ENCODE data around the gene METTL25.

METTL25 gene

GRCh38 chr12:82408844-82409243 is 50.5 kb downstream of the METTL25 start:
- Histone ChIP-seq H3K9me3 (ENCODE audit: control insufficient read depth, low read depth, low read length) (no peaks in the 10 kb centered on the region), H3K9ac (ENCODE audit: low read length) (no peak overlapping the region), H3K4me3 (ENCODE audit: low read length) (no peak overlapping the region), H3K36me3 (ENCODE audit: control insufficient read depth, low read depth, low read length) (no peaks in the 10 kb centered on the region), H3K27me3 (ENCODE audit: control insufficient read depth, insufficient read depth, low read length) (no peaks in the 10 kb centered on the region), H3K4me1 (ENCODE audit: control insufficient read depth, low read depth, low read length) (no peaks in the 10 kb centered on the region), H3K27ac (ENCODE audit: low read length) (no peak overlapping the region)

- no peak overlapping the region for H3K4me3 ChIP-seq (ENCODE audit: low read length)
- no peaks in the 10 kb centered on the region for H3K9me3 ChIP-seq (ENCODE audit: control insufficient read depth, low read depth, low read length)
- no peak overlapping the region for H3K9ac ChIP-seq (ENCODE audit: low read length)
- H3K27me3 ChIP-seq (ENCODE audit: control insufficient read depth, insufficient read depth, low read length) = no peaks in the 10 kb centered on the region
- H3K27ac ChIP-seq (ENCODE audit: low read length) = no peak overlapping the region
- no peaks in the 10 kb centered on the region for H3K36me3 ChIP-seq (ENCODE audit: control insufficient read depth, low read depth, low read length)
- H3K4me1 ChIP-seq (ENCODE audit: control insufficient read depth, low read depth, low read length) = no peaks in the 10 kb centered on the region
Measured at GRCh38 chr12:82411546-82412230, 53.4 kb downstream of the METTL25 start.

GRCh38 chr12:82412246-82412645 is 53.9 kb downstream of the METTL25 start:
- H3K9me3 ChIP-seq (ENCODE audit: control insufficient read depth, low read depth, low read length) = no peaks in the 10 kb centered on the region

GRCh38 chr12:82414044-82414443 is 55.7 kb downstream of the METTL25 start:
- H3K9me3 ChIP-seq (ENCODE audit: control insufficient read depth, low read depth, low read length) = no peaks in the 10 kb centered on the region
- no peak overlapping the region for H3K27ac ChIP-seq (ENCODE audit: low read length)
- H3K9ac ChIP-seq (ENCODE audit: low read length) = no peak overlapping the region
- no peak overlapping the region for H3K4me3 ChIP-seq (ENCODE audit: low read length)
- H3K36me3 ChIP-seq (ENCODE audit: control insufficient read depth, low read depth, low read length) = no peaks in the 10 kb centered on the region
- H3K4me1 ChIP-seq (ENCODE audit: control insufficient read depth, low read depth, low read length) = no peaks in the 10 kb centered on the region
- no peaks in the 10 kb centered on the region for H3K27me3 ChIP-seq (ENCODE audit: control insufficient read depth, insufficient read depth, low read length)

More at GRCh38 chr12:82412246-82412645, 53.9 kb downstream of the METTL25 start:
- H3K4me3 ChIP-seq (ENCODE audit: low read length) = no peak overlapping the region
- no peak overlapping the region for H3K9ac ChIP-seq (ENCODE audit: low read length)
- H3K36me3 ChIP-seq (ENCODE audit: control insufficient read depth, low read depth, low read length) = no peaks in the 10 kb centered on the region
- no peaks in the 10 kb centered on the region for H3K27me3 ChIP-seq (ENCODE audit: control insufficient read depth, insufficient read depth, low read length)
- no peak overlapping the region for H3K27ac ChIP-seq (ENCODE audit: low read length)
- no peaks in the 10 kb centered on the region for H3K4me1 ChIP-seq (ENCODE audit: control insufficient read depth, low read depth, low read length)

- Histone ChIP-seq H3K4me3 (ENCODE audit: low read length) (no peak overlapping the region), H3K27me3 (ENCODE audit: control insufficient read depth, insufficient read depth, low read length) (no peaks in the 10 kb centered on the region), H3K9ac (ENCODE audit: low read length) (no peak overlapping the region), H3K9me3 (ENCODE audit: control insufficient read depth, low read depth, low read length) (no peaks in the 10 kb centered on the region), H3K4me1 (ENCODE audit: control insufficient read depth, low read depth, low read length) (no peaks in the 10 kb centered on the region), H3K27ac (ENCODE audit: low read length) (no peak overlapping the region), H3K36me3 (ENCODE audit: control insufficient read depth, low read depth, low read length) (no peaks in the 10 kb centered on the region)
Measured at GRCh38 chr12:82414926-82415325, 56.6 kb downstream of the METTL25 start.

- Histone ChIP-seq H3K27ac (ENCODE audit: low read length) (no peak overlapping the region), H3K9ac (ENCODE audit: low read length) (no peak overlapping the region), H3K4me1 (ENCODE audit: control insufficient read depth, low read depth, low read length) (no peaks in the 10 kb centered on the region), H3K36me3 (ENCODE audit: control insufficient read depth, low read depth, low read length) (no peaks in the 10 kb centered on the region), H3K9me3 (ENCODE audit: control insufficient read depth, low read depth, low read length) (peaks cover 2% of the 10 kb centered on the region), H3K27me3 (ENCODE audit: control insufficient read depth, insufficient read depth, low read length) (no peaks in the 10 kb centered on the region), H3K4me3 (ENCODE audit: low read length) (no peak overlapping the region)
Measured at GRCh38 chr12:82415402-82415801, 57.1 kb downstream of the METTL25 start.

GRCh38 chr12:82425241-82425640 is 66.9 kb downstream of the METTL25 start:
- Histone ChIP-seq H3K4me3 (ENCODE audit: low read length) (no peak overlapping the region), H3K36me3 (ENCODE audit: control insufficient read depth, low read depth, low read length) (no peaks in the 10 kb centered on the region), H3K9ac (ENCODE audit: low read length) (no peak overlapping the region), H3K27me3 (ENCODE audit: control insufficient read depth, insufficient read depth, low read length) (no peaks in the 10 kb centered on the region), H3K4me1 (ENCODE audit: control insufficient read depth, low read depth, low read length) (no peaks in the 10 kb centered on the region), H3K9me3 (ENCODE audit: control insufficient read depth, low read depth, low read length) (peaks cover under 1% of the 10 kb centered on the region), H3K27ac (ENCODE audit: low read length) (no peak overlapping the region)

GRCh38 chr12:82426081-82426480 is 67.8 kb downstream of the METTL25 start:
- H3K4me3 ChIP-seq (ENCODE audit: low read length) = no peak overlapping the region
- no peak overlapping the region for H3K27ac ChIP-seq (ENCODE audit: low read length)
- no peaks in the 10 kb centered on the region for H3K9me3 ChIP-seq (ENCODE audit: control insufficient read depth, low read depth, low read length)
- H3K4me1 ChIP-seq (ENCODE audit: control insufficient read depth, low read depth, low read length) = no peaks in the 10 kb centered on the region
- no peaks in the 10 kb centered on the region for H3K27me3 ChIP-seq (ENCODE audit: control insufficient read depth, insufficient read depth, low read length)
- H3K9ac ChIP-seq (ENCODE audit: low read length) = no peak overlapping the region
- no peaks in the 10 kb centered on the region for H3K36me3 ChIP-seq (ENCODE audit: control insufficient read depth, low read depth, low read length)

GRCh38 chr12:82426586-82426985 is 68.3 kb downstream of the METTL25 start:
- Histone ChIP-seq H3K27ac (ENCODE audit: low read length) (no peak overlapping the region), H3K9me3 (ENCODE audit: control insufficient read depth, low read depth, low read length) (no peaks in the 10 kb centered on the region), H3K9ac (ENCODE audit: low read length) (no peak overlapping the region), H3K4me1 (ENCODE audit: control insufficient read depth, low read depth, low read length) (no peaks in the 10 kb centered on the region), H3K4me3 (ENCODE audit: low read length) (no peak overlapping the region), H3K36me3 (ENCODE audit: control insufficient read depth, low read depth, low read length) (no peaks in the 10 kb centered on the region), H3K27me3 (ENCODE audit: control insufficient read depth, insufficient read depth, low read length) (no peaks in the 10 kb centered on the region)

- no peaks in the 10 kb centered on the region for H3K4me1 ChIP-seq (ENCODE audit: control insufficient read depth, low read depth, low read length)
- H3K9me3 ChIP-seq (ENCODE audit: control insufficient read depth, low read depth, low read length) = no peaks in the 10 kb centered on the region
Measured at GRCh38 chr12:82430541-82431145, 72.3 kb downstream of the METTL25 start.

GRCh38 chr12:82434392-82434911 is 76.1 kb downstream of the METTL25 start:
- Histone ChIP-seq H3K36me3 (ENCODE audit: control insufficient read depth, low read depth, low read length) (no peaks in the 10 kb centered on the region), H3K9ac (ENCODE audit: low read length) (no peak overlapping the region), H3K9me3 (ENCODE audit: control insufficient read depth, low read depth, low read length) (no peaks in the 10 kb centered on the region)

More at GRCh38 chr12:82430541-82431145, 72.3 kb downstream of the METTL25 start:
- no peak overlapping the region for H3K27ac ChIP-seq (ENCODE audit: low read length)
- no peak overlapping the region for H3K4me3 ChIP-seq (ENCODE audit: low read length)
- no peak overlapping the region for H3K9ac ChIP-seq (ENCODE audit: low read length)
- H3K36me3 ChIP-seq (ENCODE audit: control insufficient read depth, low read depth, low read length) = no peaks in the 10 kb centered on the region
- no peaks in the 10 kb centered on the region for H3K27me3 ChIP-seq (ENCODE audit: control insufficient read depth, insufficient read depth, low read length)

GRCh38 chr12:82436354-82436753 is 78.0 kb downstream of the METTL25 start:
- no peak overlapping the region for H3K27ac ChIP-seq (ENCODE audit: low read length)
- no peaks in the 10 kb centered on the region for H3K27me3 ChIP-seq (ENCODE audit: control insufficient read depth, insufficient read depth, low read length)
- no peaks in the 10 kb centered on the region for H3K36me3 ChIP-seq (ENCODE audit: control insufficient read depth, low read depth, low read length)
- no peak overlapping the region for H3K9ac ChIP-seq (ENCODE audit: low read length)
- no peak overlapping the region for H3K4me3 ChIP-seq (ENCODE audit: low read length)
- H3K4me1 ChIP-seq (ENCODE audit: control insufficient read depth, low read depth, low read length) = no peaks in the 10 kb centered on the region
- no peaks in the 10 kb centered on the region for H3K9me3 ChIP-seq (ENCODE audit: control insufficient read depth, low read depth, low read length)

More at GRCh38 chr12:82434392-82434911, 76.1 kb downstream of the METTL25 start:
- Histone ChIP-seq H3K27me3 (ENCODE audit: control insufficient read depth, insufficient read depth, low read length) (no peaks in the 10 kb centered on the region), H3K4me1 (ENCODE audit: control insufficient read depth, low read depth, low read length) (no peaks in the 10 kb centered on the region), H3K27ac (ENCODE audit: low read length) (no peak overlapping the region), H3K4me3 (ENCODE audit: low read length) (no peak overlapping the region)

Measured in iPS-18a (cell line).